D721Med (cell line): ENCODE results near the gene PDLIM1.
A peak's percentile ranks its signal among the peaks of the same experiment; 100 is the strongest.
"Not testable (repeated sequence)": the region's sequence is repeated elsewhere in the genome, so short reads cannot be mapped to it uniquely, and the experiment has no call there.

Experiments
- DNase-seq: peaks from one replicate; pipeline ENCODE4 v3.0.0; 2011; ENCODE audit warnings: low spot score; ENCODE audit not compliant: insufficient read length
- FAIRE-seq: peaks from 2 replicates; lab custom pipeline; 2011; peaks lifted over from hg19 to GRCh38; lab: Jason Lieb, UNC
- TF ChIP-seq, protein P1 (sequence below): IDR thresholded peaks from 2 replicates; pipeline ENCODE4 v1.5.1; 2012; ENCODE audit warnings: mild to moderate bottlenecking, control low read depth; ENCODE audit not compliant: insufficient read depth; ENCODE audit errors: missing control alignments

PDLIM1 gene

DNA sequence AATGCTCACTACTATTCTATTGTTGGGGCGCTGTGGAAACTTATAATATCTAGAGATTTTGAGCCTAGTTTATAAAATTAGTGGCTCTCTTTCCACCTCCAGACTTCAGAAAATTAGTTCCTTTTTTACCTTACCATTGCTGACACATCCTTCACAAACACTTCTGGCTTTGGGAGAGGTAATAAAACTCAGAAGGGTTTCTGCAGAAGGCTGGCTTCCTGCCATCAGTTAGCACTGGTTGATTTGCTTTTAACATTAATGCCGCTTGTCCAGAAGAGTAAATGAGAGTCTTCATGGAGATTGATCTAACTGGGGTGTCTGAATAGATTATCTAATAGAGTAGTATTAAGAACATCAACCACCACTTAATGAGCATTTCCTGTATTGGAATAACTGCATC, 76.4 kb downstream of the PDLIM1 start:
- DNase-seq, result no peak
- TF ChIP-seq, protein P1, sequence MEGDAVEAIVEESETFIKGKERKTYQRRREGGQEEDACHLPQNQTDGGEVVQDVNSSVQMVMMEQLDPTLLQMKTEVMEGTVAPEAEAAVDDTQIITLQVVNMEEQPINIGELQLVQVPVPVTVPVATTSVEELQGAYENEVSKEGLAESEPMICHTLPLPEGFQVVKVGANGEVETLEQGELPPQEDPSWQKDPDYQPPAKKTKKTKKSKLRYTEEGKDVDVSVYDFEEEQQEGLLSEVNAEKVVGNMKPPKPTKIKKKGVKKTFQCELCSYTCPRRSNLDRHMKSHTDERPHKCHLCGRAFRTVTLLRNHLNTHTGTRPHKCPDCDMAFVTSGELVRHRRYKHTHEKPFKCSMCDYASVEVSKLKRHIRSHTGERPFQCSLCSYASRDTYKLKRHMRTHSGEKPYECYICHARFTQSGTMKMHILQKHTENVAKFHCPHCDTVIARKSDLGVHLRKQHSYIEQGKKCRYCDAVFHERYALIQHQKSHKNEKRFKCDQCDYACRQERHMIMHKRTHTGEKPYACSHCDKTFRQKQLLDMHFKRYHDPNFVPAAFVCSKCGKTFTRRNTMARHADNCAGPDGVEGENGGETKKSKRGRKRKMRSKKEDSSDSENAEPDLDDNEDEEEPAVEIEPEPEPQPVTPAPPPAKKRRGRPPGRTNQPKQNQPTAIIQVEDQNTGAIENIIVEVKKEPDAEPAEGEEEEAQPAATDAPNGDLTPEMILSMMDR, result no peak
- FAIRE-seq, result no peak

GRCh38 chr10:95211606-95212279, 79.1 kb downstream of the PDLIM1 start:
- TF ChIP-seq, protein P1, result no peak
- DNase-seq (no peak), FAIRE-seq (no peak)

DNA sequence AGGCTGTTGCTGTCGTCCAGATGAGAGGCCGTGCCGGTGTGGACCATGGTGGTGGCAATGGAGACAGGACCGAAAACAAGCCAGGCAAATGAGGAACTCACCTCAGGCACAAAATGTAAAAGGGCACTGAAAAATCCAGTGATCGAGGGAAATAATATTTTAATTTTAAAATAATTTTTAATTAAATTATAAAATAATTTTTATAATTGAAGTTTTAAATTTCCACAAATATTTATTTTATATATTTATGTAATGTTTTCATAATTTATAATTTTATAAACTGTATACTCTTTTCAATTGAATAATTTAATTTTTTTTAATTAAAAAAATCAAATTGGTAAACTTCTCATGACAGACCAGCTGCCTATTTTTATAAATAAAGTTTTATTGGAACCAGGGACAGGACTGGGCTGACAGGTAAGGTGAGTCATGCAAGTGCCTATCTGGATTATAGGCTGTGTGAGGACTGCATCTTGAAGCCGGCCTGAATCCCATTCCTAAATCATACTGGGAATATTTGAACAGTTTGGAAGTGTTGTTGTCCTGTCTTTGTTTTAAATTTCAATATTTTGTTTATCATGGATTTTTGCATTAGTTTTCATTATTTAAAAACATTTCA, 81.2 kb downstream of the PDLIM1 start:
- FAIRE-seq (no peak), DNase-seq (no peak)
- TF ChIP-seq, protein P1, result no peak

DNA sequence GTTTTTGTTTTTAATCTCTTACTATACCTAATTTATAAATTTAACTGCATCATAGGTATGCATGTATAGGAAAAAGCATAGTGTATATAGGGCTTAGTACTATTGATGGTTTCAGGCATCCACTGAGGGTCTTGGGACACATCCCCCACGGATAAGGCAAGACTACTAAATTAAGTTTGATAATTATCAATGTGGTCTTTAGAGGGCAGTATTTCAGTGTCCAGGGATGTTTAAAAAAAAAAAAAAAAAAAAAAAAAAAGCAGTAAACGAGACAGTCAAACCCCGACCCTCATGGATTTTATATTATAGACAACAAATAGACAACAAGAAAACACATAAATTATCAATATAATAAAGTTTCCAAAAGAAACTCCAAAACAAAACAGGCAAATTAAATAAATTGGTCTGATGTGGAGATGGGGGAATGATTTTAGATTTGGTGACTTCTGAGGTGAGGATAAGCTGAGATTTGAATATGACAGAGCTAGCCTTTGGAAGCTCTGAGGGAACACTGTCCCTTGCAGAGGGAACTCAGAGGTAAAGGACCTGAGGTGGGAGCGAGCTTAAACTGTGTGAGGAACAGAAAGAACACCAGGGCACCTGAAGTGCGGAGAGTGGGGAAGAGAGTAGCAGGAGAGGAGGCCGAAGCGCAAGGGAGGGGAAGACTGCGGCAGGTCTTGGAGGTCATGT, 82.0 kb downstream of the PDLIM1 start:
- TF ChIP-seq, protein P1, result peak; percentile 24
- FAIRE-seq (no peak), DNase-seq (no peak)

DNA sequence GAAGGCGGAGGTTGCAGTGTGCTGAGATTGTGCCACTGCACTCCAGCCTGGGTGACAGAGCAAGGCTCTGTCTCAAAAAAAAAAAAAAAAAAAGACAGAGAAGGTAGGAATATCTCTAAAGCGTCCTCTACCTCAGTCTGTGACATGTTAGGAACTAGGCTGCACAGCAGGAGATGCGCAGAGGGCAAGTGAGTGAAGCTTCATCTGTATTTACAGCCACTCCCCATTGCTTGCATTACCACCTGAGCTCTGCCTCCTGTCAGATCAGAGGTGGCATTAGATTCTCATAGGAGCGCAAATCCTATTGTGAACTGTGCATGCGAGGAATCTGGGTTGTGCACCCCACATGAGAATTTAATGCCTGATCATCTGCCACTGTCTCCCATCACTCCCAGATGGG, 87.9 kb downstream of the PDLIM1 start:
- FAIRE-seq, DNase-seq: not testable (repeated sequence)

DNA sequence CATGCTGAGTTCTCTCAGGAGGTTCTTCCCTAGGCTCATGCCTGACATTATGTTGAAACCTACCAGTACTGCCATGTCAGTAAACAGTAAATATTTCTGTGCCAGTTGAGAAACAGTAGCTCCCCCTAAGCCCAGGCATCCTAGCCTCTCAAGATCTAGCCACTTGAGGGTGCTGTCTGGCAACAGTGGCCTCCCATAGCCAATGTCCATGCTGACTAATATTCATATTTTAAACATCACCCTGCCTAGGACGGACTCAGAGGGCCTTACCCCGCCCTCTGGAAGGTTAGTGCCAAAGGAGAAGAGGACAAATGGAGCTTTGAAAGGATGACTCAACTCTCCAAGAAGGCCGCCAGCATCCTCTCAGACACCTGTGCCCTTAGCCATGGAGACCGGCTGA, 89.1 kb downstream of the PDLIM1 start:
- TF ChIP-seq, protein P1, result peak; percentile 2
- FAIRE-seq, result no peak
- no peak for DNase-seq

GRCh38 chr10:95196046-95196445, 94.8 kb downstream of the PDLIM1 start:
- TF ChIP-seq, protein P1, result no peak
- FAIRE-seq (no peak), DNase-seq (no peak)
